GM18870 (cell line): Measurements from ENCODE around the gene PIK3C2B.
"Not testable (repeated sequence)": the region's sequence is repeated elsewhere in the genome, so short reads cannot be mapped to it uniquely, and the experiment has no call there.

Experiments
- ATAC-seq: cut with Tn5 transposase; IDR thresholded peaks from one replicate; pipeline ENCODE4 v1.9.1; 2021; ENCODE audit warnings: moderate library complexity; ENCODE audit not compliant: unreplicated experiment

The PIK3C2B gene, protein sequence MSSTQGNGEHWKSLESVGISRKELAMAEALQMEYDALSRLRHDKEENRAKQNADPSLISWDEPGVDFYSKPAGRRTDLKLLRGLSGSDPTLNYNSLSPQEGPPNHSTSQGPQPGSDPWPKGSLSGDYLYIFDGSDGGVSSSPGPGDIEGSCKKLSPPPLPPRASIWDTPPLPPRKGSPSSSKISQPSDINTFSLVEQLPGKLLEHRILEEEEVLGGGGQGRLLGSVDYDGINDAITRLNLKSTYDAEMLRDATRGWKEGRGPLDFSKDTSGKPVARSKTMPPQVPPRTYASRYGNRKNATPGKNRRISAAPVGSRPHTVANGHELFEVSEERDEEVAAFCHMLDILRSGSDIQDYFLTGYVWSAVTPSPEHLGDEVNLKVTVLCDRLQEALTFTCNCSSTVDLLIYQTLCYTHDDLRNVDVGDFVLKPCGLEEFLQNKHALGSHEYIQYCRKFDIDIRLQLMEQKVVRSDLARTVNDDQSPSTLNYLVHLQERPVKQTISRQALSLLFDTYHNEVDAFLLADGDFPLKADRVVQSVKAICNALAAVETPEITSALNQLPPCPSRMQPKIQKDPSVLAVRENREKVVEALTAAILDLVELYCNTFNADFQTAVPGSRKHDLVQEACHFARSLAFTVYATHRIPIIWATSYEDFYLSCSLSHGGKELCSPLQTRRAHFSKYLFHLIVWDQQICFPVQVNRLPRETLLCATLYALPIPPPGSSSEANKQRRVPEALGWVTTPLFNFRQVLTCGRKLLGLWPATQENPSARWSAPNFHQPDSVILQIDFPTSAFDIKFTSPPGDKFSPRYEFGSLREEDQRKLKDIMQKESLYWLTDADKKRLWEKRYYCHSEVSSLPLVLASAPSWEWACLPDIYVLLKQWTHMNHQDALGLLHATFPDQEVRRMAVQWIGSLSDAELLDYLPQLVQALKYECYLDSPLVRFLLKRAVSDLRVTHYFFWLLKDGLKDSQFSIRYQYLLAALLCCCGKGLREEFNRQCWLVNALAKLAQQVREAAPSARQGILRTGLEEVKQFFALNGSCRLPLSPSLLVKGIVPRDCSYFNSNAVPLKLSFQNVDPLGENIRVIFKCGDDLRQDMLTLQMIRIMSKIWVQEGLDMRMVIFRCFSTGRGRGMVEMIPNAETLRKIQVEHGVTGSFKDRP (N-terminal part only)

DNA sequence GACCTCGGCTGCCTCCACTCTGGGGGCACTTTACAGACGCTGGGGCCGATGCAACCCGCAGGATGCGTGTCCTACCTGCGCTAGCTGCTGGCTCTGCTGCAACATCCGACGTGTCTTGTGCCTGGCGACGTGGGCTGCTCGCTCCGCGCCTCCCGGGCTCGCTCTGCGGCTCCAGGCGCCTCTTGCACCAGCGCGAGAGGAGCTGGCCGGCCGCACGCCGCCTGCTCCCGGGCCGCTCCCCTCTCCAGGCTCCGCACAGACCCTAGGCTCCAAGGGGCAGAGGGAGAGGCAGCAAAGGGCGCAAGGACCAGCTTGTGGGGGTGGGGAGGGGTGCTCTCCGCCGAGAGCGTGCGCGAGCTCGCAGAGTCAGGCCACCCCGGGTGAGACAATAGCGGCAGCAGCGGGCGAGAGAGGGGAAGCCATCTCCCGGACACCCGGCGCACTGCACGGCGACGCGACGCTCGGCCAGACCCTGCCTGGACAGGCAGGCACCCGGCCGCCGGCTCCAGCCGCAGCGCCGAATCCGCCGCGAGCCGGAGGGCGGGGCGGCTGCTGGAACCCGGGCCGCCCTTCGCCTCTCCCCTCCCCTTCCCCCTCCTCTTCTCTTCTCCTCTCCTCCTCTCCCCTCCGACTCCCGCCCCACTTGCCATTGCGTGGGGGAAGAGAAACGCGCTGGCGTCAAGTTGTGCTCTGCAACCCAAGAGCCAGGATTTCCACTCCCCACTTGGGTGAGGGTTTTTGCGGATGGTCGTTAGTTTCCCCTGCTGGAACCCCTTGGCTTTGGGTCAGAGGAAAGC is at the start of gene PIK3C2B:
TSS of gene PIK3C2B (minus strand) at position 525 of the 797 bp plus-strand sequence. CDS start 25,003 bp downstream, outside the sequence.
- peak; percentile 54 for ATAC-seq

DNA sequence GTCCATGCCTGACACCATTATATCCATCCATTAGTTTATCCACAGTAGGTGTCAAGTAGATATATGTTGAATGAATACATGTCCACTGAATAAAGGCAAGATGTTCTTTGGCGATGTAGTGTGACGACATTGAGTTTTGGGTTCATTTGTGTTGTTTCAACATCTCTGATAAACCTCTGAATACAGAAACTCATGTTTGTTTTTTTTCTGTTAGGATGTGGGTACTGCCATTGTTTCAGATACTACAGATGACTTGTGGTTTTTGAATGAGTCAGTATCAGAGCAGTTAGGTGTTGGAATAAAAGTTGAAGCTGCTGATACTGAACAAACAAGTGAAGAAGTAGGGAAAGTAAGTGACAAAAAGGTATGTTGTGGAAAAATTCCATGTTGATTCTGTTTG is 49.7 kb upstream of the PIK3C2B start:
- ATAC-seq = no peak

DNA sequence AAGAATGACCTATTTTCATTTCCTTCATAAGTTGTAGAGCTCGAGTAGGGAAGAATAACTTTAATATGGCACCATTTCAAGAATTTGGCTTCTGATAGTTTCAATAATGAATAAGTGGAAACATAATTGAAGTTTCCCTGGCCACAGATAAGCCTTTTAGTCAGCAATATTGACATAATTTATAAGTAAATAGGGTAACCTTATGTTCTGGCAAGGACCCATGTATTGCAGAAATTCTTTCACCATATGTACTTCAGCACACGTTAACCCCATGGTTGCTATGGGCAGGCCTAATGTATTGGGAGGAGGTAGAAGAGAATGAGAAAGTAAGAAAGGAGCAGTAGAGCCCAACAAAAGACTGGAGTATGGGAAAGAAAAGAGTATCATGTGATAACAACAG is 47.0 kb upstream of the PIK3C2B start:
- ATAC-seq = no peak

DNA sequence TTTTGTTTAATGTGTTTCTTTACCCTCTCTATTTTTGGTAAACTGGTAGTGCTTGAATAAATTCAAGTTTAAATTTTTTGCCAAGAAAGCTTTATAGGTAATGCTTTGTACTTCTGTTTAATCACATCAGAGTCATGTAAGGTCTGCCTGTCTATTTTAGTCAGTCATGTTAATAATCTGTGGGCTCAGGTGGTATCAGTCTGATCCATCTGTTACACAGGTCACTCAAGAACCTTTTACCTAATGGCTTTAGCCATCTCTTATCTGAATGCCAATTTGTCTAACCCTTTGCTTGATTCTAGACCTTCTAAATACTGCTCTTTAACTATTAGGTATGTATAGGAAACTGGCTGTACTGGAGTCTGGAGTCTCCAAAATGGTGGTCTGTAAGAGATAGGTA is 38.2 kb upstream of the PIK3C2B start:
- no peak for ATAC-seq

DNA sequence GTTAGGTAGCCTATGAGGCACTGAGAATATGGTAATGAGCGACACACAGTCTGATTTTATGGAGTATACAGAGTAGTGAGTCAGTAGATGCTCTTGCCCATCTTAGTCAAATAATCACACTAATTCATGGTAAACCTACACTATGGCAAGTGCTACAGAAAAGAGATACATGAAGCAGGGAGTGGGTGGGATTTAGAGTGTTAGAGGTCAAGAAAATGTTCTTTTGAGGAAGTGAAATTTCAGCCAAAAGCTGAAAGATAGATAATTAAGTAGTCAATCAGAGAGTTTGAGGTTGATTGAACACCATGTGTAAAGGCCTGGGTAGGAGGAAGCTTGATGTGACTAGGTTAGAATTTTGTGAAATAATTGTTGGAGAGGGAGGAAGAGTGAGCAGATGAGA is 36.3 kb upstream of the PIK3C2B start:
- ATAC-seq = peak; percentile 92

DNA sequence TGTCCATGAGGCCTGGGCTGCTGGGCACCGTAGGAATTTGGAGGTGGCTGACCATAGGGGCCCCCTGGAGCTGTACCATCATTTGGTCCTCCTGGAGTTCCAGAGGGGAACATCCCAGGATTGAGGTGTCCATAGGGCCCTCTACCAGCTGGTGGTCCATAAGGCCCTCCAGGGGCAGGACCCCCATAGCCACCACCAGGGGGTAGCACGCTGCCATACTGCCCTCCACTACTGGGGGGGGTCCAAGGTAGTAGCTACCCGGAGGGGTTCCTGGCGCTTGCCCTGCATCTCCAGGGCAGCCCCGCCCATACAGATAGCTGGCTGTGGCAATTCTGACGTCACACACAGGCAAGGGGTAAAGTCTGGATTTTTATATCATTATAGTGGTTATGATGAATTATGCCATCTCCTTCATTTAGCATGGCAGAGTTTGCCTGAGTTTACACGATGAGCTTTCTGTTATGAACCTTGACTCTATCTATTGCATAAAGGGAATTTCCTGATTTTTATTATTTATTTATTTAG is 34.8 kb upstream of the PIK3C2B start:
- no peak for ATAC-seq

DNA sequence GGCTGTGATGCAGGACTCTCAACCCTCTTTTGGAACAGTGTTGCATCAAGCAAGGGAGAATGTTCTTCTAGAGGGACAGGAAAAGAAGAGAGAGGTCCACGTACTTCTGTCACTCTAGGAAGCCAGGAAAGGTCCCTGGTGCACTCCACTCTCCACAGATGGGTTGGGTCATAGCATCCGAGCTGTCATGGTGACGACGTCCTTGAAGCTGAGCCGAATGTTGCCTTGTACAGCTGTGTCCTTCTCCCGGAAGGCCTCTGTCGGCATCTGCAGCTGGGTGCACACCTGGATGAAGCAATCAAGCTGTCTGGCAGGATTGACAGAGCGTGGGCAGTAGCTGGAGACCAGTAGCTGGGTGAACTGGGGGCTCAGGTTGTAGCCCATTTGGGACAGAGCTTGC is 34.1 kb upstream of the PIK3C2B start:
- ATAC-seq = no peak

DNA sequence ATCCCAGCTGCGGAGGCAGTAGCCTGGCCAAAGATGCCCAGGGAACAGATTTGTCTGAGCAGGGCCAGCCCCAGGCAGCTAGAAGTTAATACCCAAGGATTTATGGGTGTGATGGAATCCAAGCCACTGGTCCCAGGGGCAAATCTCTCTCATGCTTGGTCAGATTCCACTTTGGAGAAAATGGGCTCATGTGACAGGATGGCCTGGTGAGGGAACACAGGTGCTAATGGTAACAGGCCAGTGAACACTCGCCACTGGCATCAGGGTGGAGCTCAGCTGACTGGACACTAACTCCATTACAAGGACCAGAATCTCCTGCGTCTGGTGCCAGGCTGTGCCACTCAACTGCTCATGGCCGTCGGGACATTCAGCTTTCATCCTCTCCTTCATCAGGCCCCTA is 33.6 kb upstream of the PIK3C2B start:
- no peak for ATAC-seq

DNA sequence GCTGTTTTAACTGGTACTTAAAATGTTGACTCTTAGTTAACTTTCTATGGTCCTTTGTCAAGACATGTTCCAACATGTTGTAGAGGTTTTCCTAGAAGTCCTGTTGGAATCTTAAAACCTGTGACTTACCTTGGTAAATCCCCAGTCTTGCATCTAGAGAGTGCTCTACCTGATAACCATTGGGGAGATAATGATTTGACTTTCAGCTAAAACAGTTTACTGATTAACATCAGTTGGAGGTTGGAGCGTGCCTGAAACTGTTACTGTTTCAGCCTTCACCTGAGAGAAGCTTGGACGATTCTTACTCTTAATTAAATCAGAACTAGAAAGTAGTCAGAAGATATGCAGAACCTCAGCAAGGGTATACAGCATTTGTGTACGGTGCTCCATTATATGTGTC is 30.4 kb upstream of the PIK3C2B start:
- ATAC-seq = peak; percentile 38

DNA sequence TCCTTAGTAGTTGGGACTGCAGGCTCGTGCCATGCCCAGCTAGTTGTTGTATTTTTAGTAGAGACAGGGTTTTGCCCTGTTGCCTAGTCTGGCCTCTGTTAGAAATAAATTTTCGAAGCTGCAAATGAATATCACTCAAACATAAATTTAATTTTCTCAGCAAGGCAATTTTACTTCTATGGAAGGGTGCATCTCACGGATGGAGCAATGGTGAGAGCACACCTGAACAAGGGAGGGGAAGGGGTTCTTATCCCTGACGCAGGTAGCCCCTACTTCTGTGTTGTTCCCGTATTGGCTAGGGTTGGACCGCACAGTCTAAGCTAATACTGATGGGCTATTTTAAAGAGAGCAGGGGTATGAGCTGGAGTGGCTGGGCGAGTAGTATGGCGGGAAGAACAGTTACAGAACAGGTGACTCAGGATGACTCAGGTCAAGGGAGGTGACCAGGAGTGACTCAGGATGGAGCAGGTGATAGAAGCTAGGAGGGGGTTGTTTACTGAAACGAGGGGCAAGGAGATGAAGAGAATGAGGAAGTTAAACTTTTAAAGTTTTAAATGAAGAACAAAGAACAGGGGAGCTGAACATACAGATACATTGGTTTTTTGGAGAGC is 29.1 kb upstream of the PIK3C2B start:
- no peak for ATAC-seq

DNA sequence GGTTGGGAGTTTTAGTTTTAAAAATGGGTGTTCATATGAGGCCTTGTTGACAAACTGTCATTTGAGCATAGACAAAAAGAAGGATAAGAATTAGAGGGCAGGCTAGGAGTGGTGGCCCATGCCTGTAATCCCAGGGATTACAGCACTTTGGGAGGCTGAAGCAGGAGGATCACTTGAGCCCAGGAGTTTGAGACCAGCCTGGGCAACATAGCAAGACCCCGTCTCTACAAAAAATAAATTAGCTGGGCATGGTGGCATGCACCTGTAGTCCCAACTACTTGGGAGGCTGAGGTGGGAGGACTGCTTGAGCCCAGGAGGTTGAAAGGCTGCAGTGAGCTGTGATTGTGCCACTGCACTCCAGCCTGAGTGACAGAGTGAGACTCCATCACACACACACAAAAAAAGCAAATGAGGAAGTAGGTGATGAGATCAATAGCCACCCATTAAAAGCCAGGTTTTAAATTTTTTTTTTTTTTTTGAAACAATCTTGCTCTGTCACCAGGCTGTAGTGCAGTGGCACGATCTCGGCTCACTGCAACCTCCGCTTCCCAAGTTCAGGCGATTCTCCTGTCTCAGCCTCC is 27.4 kb upstream of the PIK3C2B start:
- ATAC-seq = not testable (repeated sequence)

DNA sequence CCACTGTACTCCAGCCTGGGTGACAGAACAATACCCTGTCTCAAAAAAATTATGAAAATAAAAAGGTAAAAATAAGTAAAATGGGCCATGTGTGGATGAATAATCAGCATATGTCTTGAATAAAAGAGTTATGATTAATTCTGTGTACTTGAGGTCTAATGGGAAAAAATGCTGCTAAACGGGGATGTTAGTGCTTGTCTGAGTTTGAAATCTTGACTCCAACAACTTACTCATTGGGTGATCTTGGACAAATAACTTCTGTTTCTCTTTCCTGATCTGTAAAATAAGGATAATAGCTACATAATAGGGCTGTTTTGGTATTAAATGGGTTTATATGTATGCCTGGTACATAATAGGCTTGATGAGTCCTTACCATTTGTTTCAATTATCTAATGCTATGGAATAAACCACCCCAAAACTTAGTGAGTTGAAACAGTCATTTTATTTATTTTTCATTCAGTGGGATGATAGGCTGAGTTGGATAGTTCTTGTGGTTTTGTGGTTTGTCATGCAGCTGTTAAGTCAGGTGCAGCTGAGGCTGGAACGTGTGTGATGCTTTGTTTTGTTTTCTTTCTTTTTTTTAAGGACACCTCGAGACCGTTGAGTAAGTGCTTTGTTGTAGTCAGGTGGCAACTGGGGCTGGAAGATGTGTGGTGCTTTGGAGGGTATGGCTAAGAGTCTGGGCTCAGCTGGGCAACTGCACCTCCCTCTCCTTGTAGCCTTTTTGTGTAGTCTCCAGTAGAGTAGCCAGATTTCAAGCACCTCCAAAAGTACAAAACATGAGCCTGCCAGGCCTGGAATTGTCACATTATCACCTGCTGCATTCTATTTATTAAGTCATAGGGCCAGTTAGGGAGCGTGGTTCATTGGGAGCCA is 26.5 kb upstream of the PIK3C2B start:
- ATAC-seq = peak; percentile 55

DNA sequence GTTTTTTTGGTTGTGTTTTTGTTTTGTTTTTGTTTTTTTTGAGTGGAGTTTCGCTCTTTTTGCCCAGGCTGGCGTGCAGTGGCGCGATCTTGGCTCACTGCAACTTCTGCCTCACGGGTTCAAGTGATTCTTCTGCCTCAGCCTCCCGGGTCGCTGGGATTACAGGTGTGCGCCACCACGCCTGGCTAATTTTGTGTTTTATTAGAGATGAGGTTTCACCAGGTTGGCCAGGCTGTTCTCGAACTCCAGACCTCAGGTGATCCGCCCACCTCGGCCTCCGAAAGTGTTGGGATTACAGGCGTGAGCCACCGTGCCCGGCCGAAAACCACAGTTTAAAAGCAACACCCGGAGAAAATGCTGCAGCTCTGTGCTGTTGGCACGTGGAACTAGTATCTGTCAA is 22.8 kb upstream of the PIK3C2B start:
- ATAC-seq = not testable (repeated sequence)

DNA sequence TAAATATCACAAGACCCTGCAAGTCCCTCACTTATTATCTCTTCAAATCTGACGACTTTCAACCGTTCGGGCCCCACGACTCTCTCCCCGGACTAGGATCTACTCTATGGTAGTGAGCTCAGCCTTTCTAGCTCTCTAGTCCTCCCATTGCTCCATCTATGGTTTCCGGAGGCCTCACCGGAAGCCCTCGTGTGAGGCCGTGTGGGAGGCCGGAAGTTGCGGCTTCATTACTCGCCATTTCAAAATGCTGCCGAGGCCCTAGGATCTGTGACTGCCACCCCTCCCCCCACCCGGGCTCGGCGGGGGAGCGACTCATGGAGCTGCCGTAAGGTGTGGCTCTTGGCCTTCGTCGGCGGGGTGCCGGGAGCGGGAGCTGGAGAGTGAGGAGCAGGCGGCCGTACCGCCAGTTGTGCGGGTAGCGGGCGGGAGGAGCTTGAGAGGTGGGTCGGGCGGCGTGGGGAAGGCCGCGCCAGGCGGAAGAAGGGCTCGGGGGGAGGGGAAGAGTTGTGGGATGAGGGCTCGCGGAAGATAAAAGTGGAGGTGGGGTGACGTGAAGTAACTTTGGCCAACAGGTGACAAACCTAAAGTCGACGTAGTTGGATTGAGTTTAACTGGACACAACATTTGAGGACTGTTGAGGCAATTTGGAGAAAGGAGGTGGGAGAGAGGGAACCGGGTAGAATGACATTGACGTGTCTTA is 21.7 kb upstream of the PIK3C2B start, which contains the start of gene MDM4:
TSS of gene MDM4 (plus strand) at position 227 of the 700 bp plus-strand sequence. CDS start 9,113 bp downstream, outside the sequence.
- ATAC-seq = peak; percentile 64

DNA sequence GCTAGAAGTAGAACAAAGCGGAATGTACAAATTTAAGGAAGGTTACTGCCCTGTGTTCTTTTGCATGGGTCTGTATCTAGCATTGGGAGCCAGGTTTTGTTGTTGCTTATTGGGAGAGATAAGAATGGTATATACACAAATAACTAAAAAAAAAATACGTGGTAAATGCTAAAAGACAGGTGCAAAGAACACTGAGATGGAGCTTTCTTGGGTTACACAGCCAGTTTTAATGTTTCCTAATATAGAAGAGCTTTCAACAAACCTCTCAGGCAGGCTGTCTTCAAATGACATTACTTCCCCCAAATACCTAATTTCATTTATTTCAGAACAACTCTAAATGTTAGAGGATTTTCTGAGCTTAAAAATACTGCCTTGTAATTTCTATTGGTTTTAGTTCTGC is 20.2 kb upstream of the PIK3C2B start:
- no peak for ATAC-seq

DNA sequence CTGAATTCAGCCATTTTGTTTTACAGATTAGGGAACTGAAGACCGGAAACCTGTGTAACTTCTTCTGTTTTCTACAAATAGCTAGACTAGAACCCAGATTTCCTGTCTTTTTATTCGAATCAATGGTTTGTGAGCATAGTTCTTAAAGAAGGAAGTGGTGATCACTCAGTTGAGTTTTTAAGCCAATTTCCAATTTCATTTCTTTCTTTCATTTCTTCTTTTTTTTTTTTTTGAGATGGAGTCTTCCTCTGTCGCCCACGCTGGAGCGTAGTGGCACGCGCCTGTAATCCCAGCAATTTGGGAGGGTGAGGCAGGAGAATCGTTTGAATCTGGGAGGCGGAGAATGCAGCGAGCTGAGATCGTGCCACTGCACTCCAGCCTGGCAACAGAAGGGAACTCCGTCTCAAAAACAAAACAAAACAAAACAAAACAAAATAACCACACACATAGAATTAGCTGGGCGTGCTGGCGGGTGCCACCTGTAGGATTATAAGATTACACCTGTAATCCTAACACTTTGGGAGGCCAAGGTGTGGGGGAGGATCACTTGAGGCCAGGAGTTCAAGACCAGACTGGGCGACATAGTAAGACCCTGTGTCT is 18.6 kb upstream of the PIK3C2B start:
- ATAC-seq = peak; percentile 36

DNA sequence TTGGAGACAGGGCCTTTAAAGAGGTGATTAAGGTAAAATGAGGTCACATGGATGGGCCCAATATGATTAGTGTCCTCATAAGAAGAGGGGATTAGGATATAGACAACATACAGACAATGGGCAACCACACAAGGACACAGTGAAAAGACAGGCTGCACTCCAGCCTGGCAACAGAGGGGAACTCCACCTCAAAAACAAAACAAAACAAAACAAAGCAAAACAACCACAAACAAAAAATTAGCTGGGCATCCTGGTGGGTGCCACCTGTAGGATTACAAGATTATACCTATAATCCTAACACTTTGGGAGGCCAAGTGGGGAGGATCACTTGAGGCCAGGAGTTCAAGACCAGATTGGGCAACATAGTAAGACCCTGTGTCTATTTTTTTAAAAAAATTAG is 16.8 kb upstream of the PIK3C2B start:
- ATAC-seq = no peak
